IPS DF 6.9 (cell line): ENCODE data around the gene ITGA11.

Source experiments
- DNase-seq: peaks from one replicate; pipeline ENCODE4 v3.0.0-alpha.2; 2013; ENCODE audit warnings: low read depth, low spot score
- H3K27ac ChIP-seq: one replicate; pipeline ENCODE4 v1.5.1; 2013; ENCODE audit warnings: low read length, control low read depth
- H3K27me3 ChIP-seq: 2 replicates; pipeline ENCODE4 v1.6.1; 2013; ENCODE audit warnings: mild to moderate bottlenecking, low read length; ENCODE audit not compliant: control insufficient read depth, insufficient read depth
- H3K36me3 ChIP-seq: 2 replicates; pipeline ENCODE4 v1.6.1; 2013; ENCODE audit warnings: low read length; ENCODE audit not compliant: control insufficient read depth, insufficient read depth
- H3K4me1 ChIP-seq: 2 replicates; pipeline ENCODE4 v1.6.1; 2013; ENCODE audit warnings: low read length; ENCODE audit not compliant: control insufficient read depth, insufficient read depth
- H3K4me3 ChIP-seq: 2 replicates; pipeline ENCODE4 v1.5.1; 2013; ENCODE audit warnings: mild to moderate bottlenecking, low read length
- H3K9me3 ChIP-seq: 2 replicates; pipeline ENCODE4 v1.6.1; 2013; ENCODE audit warnings: low read length, inconsistent platforms; ENCODE audit not compliant: control insufficient read depth, insufficient read depth
- WGBS: extraction: QIAGEN DNeasy Blood & Tissue Kit; methylation state at CpG from one replicate; pipeline ENCODE4 v1.1.7; 2013; ENCODE audit warnings: mixed read lengths, missing lambda C conversion rate; ENCODE audit not compliant: insufficient read length, insufficient coverage; 5-methylcytosine and 5-hydroxymethylcytosine counted together

ITGA11 gene

DNA sequence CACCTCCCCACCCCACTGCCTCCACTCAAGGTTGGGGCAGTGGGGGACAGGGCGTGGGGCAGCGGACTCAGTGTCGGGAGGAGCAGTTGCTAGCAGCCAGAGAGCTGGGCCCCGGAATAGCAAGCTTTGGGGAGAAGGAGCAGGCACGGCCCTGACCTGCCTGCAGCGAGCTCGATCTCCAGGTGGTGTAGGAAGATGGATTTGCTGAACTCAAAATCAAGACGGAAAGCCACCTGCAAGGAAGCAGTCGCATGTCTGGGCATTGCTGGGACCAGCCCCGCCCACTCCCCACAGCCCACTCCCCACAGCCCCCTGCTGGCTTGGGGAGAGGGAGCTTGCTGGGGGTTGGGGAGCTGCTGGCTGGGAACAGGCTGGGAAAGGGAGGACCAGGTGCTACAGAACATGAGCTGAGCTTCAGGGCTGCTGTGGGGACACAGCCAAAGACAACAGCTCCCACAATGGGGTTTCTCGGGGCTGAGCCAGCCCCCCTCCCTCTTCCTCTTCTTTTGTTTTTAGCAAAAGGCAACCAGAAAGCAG lies 116.4 kb downstream of the ITGA11 start:
- H3K27me3 ChIP-seq = no peaks in the 10 kb centered on the region
- no peak overlapping the region for H3K4me3 ChIP-seq
- H3K27ac ChIP-seq = no peak overlapping the region
- H3K36me3 ChIP-seq = no peaks in the 10 kb centered on the region
- H3K4me1 ChIP-seq = peaks cover 11% of the 10 kb centered on the region
- WGBS = no CpG with 5 or more reads among the region's 11 CpGs
- DNase-seq = no peak
- H3K9me3 ChIP-seq = no peaks in the 10 kb centered on the region

DNA sequence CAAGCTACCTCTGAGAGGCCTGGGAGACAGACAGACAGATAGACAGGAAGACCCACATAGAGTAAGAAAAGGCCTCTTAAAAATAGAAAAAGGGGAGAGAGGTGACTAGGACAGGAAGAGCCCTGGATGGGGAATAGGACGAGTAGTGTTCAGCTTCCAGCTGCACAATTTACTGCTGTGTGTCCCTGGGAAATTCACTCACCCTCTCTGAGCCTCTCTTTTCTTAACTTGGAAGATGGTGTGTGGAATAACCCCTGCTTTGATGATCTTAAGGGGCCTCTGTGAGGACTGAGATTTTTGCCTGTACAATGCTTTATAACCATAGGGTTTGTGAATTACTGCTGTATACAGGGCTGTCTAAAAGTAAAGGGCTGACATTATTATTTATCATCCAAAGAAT lies 116.9 kb downstream of the ITGA11 start:
- WGBS = no CpG with 5 or more reads among the region's 1 CpG
- no peaks in the 10 kb centered on the region for H3K36me3 ChIP-seq
- no peak overlapping the region for H3K4me3 ChIP-seq
- no peaks in the 10 kb centered on the region for H3K9me3 ChIP-seq
- peaks cover 11% of the 10 kb centered on the region for H3K4me1 ChIP-seq
- H3K27ac ChIP-seq = no peak overlapping the region
- no peaks in the 10 kb centered on the region for H3K27me3 ChIP-seq
- DNase-seq = no peak

DNA sequence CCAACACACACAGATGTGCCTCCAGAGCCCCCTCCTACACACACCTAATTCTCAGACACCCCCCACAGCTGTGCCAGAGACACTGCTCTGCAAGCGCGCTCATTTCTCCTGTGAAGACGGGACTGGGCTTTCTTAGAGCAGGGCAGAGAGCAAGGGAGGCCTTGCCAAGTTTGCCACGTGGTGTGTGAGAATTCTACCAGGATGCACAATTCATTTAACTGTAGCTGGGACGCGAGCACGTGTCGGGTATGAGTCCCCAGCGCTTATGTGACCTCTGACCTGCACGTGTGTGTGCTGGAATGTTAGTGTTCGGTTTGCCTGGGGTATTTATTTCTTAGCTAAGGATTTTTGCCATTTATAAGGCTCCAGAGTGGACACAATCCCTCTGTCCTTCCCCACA lies 117.4 kb downstream of the ITGA11 start:
- DNase-seq = no peak
- H3K36me3 ChIP-seq = no peaks in the 10 kb centered on the region
- H3K27me3 ChIP-seq = no peaks in the 10 kb centered on the region
- H3K27ac ChIP-seq = no peak overlapping the region
- no peak overlapping the region for H3K4me3 ChIP-seq
- H3K9me3 ChIP-seq = no peaks in the 10 kb centered on the region
- peaks cover 11% of the 10 kb centered on the region for H3K4me1 ChIP-seq
- WGBS = no CpG with 5 or more reads among the region's 11 CpGs

DNA sequence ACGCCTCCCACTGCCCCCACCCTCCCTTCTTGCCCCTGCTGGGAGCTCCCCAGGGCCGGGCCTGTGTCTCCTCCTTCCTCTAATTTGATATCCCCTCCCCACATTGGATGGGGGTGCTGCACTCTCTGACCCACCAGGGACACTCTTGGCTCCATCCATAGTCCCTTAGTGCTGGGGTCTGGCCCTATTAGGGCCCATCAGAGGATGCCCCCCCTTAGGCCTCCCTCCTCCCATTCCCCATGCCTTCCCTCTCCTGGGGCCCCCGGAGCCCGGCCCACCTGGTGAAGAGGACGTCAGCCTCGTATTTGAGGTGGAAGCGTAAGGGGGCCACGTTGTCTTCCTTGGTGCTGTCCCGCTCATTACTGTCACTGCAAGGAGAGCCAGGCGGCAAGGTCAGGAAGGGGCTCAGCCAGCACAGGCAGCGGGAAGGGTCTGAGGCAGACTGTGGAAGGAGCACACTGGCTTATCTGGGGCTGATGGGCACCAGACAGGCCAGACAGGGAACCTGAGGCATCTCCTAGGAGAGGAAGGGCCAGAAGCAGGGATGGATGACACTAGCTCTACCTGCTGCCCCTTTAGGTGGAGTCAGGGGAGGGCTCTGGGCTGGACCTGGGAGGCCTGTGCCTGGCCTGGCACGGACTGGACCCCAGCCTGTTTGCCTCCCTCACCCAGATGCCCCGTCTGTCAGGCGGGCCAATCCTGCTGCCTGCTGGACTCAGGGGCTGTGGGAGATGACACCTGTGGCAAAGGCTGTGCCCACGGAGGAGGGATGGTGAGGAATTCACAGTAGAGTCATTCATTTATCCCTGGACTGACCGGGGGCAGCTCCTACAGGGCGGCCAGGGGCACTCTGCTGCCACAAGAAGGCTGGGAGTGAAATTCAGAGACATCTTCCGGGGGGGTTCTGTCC lies 118.2 kb downstream of the ITGA11 start:
- Histone ChIP-seq H3K27ac (no peak overlapping the region), H3K4me3 (no peak overlapping the region), H3K36me3 (no peaks in the 10 kb centered on the region), H3K4me1 (peaks cover 11% of the 10 kb centered on the region), H3K9me3 (no peaks in the 10 kb centered on the region), H3K27me3 (no peaks in the 10 kb centered on the region)
- no peak for DNase-seq
- WGBS = no CpG with 5 or more reads among the region's 18 CpGs

DNA sequence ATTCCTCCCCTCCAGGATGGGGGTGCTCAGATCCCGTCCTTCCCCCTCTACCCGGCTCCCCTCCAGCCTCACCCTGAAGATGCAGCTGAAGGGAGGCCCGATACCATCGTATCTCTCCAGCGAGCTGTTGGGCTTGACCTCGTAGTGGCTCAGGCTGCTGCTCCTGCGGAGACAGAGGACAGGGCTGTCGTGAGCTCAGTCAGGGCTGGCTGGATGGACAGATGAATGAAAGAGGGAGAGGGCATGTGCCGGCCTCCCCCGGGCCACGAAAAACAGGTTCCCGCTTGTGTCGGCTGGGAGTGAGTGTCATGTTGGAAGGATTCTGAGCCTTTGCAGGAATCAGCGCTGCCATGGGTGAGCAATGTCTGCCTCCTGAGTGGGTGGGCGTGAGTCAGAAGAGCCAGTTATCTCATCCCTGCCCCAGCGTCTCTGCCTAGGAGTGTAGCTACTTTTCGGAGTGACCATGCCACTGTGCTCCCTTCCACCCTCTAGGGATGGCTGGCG lies 119.2 kb downstream of the ITGA11 start:
- no peak overlapping the region for H3K4me3 ChIP-seq
- no peak for DNase-seq
- H3K27me3 ChIP-seq = no peaks in the 10 kb centered on the region
- no peak overlapping the region for H3K27ac ChIP-seq
- H3K4me1 ChIP-seq = peaks cover 11% of the 10 kb centered on the region
- H3K9me3 ChIP-seq = no peaks in the 10 kb centered on the region
- WGBS = no CpG with 5 or more reads among the region's 18 CpGs
- H3K36me3 ChIP-seq = no peaks in the 10 kb centered on the region

DNA sequence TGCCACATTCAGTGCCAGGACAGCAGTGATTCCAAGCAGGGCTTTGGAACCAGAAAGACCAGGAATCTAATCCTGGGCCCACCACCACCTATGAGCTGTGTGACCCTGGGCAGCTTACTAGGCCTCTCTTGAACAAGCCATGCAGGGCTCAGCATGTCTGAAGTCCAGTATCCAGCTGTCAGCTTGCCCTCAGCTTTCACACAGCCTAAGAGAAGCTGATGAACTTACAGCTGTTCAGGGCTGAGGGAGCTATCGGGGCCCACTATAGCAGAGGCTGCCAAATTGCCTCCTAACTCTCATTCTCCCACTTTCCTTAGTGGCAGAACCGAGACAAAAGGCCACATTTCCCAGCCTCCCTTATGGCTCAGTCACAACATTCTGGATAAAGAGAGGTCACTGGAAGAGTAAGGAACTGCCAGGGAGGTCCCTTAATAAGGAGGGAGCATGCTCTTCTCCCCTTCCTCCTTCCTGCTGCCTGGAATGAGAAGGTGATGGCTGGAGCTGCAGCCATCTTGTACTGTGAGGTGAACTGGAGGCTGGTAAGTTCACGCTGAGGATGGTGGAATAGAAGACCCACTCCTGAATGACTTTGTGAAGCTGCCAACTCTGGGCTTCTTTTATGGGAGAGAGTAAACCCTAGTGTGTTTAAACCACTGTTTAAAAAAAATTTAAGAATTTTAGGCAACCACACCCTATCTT lies 120.0 kb downstream of the ITGA11 start:
- Histone ChIP-seq H3K9me3 (no peaks in the 10 kb centered on the region), H3K27me3 (no peaks in the 10 kb centered on the region), H3K36me3 (no peaks in the 10 kb centered on the region), H3K4me3 (no peak overlapping the region), H3K27ac (no peak overlapping the region), H3K4me1 (peaks cover 11% of the 10 kb centered on the region)
- WGBS = no CpG with 5 or more reads among the region's 3 CpGs
- DNase-seq = no peak

DNA sequence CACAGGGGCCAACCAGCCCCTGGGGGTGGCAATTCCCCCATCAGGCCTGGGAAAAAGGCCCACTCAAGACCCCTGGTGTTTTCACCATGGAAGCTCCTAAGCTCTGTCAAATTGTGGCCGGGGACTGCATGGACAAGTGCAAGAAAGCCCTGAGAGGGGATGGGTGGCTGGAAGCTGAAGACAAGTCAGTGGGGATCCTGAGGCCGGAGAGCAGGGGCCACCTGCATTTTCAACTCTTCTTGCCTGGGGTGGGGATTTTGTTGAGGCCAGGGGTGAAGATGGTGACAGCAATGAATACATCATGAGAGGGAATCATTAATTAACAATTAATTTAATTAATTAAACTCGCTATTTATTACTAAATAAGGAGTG lies 120.5 kb downstream of the ITGA11 start:
- DNase-seq = no peak
- Histone ChIP-seq H3K9me3 (no peaks in the 10 kb centered on the region), H3K27ac (no peak overlapping the region), H3K4me3 (no peak overlapping the region), H3K4me1 (peaks cover 11% of the 10 kb centered on the region), H3K27me3 (no peaks in the 10 kb centered on the region), H3K36me3 (no peaks in the 10 kb centered on the region)
- WGBS = no CpG with 5 or more reads among the region's 3 CpGs

DNA sequence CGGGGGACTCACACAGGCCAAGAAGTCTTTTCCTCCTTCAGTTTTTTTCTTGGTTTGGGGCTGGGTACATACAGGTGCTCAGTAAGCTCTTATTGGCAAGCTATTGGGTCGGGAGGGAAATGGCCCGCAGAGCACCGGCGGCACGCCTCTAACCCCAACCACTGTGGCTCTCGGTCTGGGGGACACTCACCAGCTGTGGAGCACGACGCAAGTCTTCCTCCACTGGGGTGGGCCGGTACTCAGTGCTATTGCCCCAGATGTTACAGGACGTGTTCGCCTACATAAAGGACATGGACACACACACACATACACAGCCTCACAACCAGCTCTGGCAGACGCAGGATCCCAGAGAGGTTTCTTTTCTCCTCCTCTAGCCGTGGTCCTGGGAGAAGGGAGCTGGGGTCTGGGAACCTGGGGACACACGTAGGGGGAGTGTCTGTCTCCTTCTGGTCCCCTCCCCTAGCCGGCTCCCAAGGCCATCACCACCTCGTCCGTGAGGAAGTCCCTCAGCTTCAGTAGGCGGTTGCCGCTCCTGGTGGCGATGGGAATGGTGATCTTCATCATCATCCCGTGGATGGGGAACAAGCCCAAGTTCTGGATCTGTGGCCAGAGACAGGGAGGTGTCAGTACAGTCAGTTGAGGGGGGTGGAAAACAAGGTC lies 121.0 kb downstream of the ITGA11 start:
- WGBS = no CpG with 5 or more reads among the region's 22 CpGs
- H3K27me3 ChIP-seq = no peaks in the 10 kb centered on the region
- H3K36me3 ChIP-seq = no peaks in the 10 kb centered on the region
- no peak overlapping the region for H3K27ac ChIP-seq
- no peak for DNase-seq
- no peaks in the 10 kb centered on the region for H3K9me3 ChIP-seq
- no peak overlapping the region for H3K4me3 ChIP-seq
- peaks cover 7% of the 10 kb centered on the region for H3K4me1 ChIP-seq

DNA sequence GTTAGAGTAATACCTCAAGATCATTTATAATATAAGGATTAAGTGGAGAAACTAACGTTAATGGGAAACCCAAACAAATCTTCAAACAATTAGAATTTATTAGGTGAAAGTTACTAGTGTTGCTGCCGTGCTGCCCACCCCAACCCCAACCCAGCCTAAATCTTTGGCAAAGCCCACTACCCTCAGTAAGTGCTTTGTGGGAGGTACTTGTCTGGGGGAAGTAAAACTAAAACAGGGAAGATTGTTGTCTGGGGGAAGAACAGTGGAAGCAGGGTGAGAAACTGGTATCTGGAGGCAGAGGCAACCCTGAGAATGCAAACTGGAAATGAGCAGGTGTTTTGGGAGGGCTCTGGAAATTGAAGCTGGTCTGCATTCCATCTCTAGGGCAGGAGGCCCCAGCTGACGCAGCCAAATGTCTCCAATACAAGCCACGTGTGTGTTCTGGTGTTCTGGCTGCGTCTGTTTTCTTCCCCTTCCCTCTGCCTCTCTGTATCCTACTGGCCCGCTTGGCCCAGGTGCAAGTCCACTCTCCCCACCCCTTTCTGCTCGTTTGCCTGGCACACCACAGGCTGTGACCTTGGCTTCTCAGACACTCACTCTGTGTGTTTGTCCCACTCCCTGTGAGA lies 121.7 kb downstream of the ITGA11 start:
- Histone ChIP-seq H3K4me1 (peaks cover 6% of the 10 kb centered on the region), H3K36me3 (no peaks in the 10 kb centered on the region), H3K4me3 (no peak overlapping the region), H3K9me3 (no peaks in the 10 kb centered on the region), H3K27ac (no peak overlapping the region), H3K27me3 (no peaks in the 10 kb centered on the region)
- DNase-seq = no peak
- no CpG with 5 or more reads among the region's 7 CpGs for WGBS

DNA sequence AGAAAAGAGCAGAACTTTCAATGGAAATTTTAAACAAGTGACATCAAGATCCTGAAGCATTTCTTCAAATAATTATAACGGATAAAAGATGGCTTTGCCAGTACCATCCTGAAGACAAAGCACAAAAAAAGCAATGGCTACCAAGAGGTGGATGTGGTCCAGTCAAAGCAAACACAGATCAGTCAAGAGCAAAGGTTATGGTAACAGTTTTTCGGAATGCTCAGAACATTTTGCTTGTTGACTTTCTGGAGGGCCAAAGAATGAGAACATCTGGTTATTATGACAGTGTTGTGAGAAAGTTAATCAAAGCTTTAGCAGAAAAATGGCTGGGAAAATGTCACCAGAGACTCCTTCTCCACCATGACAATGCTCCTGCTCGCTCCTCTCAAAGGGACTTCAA lies 122.9 kb downstream of the ITGA11 start:
- H3K4me1 ChIP-seq = peaks cover 9% of the 10 kb centered on the region; the same call in 1 of the 2 replicates
- no peaks in the 10 kb centered on the region for H3K9me3 ChIP-seq
- H3K36me3 ChIP-seq = no peaks in the 10 kb centered on the region
- no peak overlapping the region for H3K27ac ChIP-seq
- no peak for DNase-seq
- H3K27me3 ChIP-seq = no peaks in the 10 kb centered on the region
- no CpG with 5 or more reads among the region's 3 CpGs for WGBS
- H3K4me3 ChIP-seq = no peak overlapping the region
